ENCODE results near the gene KCTD2.

DNA sequence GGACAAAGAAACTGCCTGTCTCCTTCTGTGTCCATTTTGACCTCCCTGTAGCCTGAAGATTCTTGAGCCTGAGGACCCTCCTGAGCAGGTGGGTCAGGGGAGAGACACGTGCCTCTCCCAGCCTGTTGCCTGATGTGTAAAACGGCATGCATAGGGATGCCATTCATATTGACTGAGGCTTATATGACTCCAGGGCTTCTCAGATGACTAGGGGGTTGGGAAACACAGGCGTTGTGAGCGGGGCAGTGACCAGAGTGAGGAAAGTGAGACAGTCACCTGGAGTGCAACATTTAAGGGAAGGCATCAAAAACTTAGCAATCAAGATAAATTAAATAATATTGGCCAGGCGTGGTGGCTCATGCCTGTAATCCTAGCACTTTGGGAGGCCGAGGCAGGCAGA, 35.7 kb downstream of the KCTD2 start:
- TF ChIP-seq, protein P1, sequence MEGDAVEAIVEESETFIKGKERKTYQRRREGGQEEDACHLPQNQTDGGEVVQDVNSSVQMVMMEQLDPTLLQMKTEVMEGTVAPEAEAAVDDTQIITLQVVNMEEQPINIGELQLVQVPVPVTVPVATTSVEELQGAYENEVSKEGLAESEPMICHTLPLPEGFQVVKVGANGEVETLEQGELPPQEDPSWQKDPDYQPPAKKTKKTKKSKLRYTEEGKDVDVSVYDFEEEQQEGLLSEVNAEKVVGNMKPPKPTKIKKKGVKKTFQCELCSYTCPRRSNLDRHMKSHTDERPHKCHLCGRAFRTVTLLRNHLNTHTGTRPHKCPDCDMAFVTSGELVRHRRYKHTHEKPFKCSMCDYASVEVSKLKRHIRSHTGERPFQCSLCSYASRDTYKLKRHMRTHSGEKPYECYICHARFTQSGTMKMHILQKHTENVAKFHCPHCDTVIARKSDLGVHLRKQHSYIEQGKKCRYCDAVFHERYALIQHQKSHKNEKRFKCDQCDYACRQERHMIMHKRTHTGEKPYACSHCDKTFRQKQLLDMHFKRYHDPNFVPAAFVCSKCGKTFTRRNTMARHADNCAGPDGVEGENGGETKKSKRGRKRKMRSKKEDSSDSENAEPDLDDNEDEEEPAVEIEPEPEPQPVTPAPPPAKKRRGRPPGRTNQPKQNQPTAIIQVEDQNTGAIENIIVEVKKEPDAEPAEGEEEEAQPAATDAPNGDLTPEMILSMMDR (IDR thresholded peaks at IDR 0.05; ENCODE audit: insufficient read depth, low read depth, low read length) = no peak
- no peak for TF ChIP-seq EZH2 (IDR thresholded peaks at IDR 0.05; ENCODE audit: insufficient read depth, low read length)
